HG03432 (cell line): ENCODE data around the gene TMEM223.
"Not testable (repeated sequence)": the region's sequence is repeated elsewhere in the genome, so short reads cannot be mapped to it uniquely, and the experiment has no call there.

Experiments
- ATAC-seq: cut with Tn5 transposase; IDR thresholded peaks from one replicate; pipeline ENCODE4 v1.9.1; 2021; ENCODE audit warnings: mild to moderate bottlenecking, moderate library complexity; ENCODE audit not compliant: unreplicated experiment

TMEM223 gene, protein sequence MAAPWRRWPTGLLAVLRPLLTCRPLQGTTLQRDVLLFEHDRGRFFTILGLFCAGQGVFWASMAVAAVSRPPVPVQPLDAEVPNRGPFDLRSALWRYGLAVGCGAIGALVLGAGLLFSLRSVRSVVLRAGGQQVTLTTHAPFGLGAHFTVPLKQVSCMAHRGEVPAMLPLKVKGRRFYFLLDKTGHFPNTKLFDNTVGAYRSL

DNA sequence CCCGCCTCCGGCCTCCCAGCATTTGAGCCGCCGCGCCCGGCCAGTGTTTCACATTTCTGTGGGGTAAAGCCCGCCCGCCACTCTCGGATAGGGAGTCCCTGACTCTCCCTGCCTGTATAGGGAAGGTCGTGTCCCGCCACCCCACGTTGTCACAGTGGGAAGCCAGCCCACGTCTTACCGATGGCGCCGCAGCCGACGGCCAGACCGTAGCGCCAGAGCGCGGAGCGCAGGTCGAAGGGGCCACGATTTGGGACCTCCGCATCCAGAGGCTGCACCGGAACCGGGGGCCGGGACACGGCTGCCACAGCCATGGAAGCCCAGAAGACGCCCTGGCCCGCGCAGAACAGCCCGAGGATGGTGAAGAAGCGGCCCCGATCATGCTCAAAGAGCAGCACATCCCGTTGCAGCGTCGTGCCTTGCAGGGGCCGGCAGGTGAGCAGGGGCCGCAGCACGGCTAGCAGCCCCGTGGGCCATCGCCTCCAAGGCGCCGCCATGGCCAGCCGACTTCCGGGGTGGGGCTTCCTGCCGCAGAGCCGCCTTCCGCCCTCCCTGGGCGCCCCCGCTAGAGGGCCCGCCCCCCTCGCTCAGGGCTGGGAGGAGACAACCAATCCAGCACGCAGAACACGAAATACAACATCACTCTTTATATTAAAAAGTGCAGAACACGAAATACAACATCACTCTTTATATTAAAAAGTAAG lies at the start of gene TMEM223:
TMEM223 (minus strand) TSS at position 506 of the 701 bp plus-strand sequence; CDS start at position 494, 12 bp downstream.
- ATAC-seq = peak; percentile 76

DNA sequence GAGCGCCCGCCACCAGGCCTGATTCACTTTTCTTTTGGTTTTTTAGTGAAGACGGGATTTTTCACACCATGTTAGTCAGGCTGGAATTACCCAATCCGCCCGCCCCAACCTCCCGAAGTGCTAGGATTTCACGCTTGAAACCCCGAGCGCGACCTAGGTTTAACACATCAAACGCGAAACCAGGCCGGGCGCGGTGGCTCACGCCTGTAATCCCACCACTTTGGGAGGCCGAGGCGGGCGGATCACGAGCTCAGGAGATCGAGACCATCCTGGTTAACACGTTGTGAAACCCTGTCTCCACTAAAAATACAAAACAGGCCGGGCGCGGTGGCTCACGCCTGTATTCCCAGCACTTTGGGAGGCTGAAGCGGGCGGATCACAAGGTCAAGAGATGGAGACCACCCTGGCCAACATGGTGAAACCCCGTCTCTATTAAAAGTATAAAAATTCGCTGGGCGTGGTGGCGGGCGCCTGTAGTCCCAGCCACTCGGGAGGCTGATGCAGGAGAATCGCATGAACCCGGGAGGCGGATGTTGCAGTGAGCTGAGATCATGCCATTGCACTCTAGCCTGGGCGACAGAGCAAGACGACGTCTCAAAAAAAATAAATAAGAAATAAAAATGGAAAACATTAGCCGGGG lies 49.0 kb upstream of the TMEM223 start:
- ATAC-seq = peak; percentile 1

DNA sequence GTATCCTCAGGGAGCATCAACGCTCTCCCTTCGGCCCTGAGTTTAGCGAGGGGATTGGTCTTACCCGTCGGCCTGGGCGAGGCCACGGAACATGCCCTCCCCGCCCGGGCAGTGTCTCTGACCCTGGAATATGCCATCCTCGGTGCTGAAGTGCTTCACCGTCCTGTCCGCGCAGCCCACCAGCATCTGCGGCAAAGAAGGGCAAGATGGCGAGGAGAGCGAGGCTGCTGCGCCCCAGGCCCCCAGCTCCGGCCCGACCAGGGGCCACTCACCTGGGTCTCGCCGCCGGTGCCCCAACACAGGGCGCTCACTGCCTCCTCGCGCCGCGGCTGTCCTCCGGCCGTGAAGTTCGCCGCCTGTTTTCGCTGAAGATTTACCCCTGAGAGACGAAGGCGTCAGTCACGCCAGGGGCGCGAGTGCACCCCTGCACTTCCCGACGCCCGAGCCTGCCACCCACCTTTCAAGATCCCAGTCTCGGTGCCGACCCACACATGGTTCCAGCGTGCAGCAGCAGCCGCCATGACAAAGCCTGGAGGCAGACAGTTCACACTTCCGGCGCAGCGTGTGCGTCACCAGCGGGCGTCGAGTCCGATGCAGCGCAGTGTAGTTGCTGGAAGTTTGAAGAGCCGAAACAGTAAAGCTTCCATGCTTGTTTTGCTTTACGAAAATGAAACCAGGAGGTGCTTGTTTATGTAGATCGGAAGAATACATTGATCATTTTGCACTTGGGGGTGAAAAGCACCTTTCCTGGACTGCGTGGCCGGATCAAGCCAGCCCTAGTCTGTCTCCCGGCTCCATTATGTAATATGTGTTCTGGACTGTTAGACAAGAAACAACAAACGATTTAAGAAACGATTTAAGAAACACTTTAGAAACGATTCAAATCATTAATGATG lies 47.5 kb upstream of the TMEM223 start, which contains the start of gene WDR74:
WDR74 (minus strand) TSS at position 541 of the 896 bp plus-strand sequence; CDS start at position 521, 20 bp downstream.
- peak; percentile 47 for ATAC-seq

DNA sequence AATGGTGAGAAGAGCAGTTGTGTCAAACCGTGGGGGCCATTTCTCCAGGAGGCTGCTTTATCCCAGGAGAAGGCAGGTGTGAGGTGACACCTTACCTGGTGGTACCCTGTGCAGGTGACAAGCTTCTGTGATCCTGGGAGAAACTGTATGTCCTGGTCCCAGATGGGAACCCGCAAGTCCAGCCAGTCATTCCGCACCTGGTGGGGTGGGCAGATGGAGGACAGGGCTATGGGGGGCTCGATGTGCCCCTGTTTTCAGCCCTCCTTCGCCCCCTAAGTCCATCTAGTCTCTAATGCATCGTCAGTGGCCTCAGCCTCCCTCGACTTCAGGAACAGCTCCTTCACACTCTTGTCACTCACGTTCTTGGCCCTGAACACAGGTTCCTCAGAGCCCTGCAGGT lies 43.5 kb upstream of the TMEM223 start:
- ATAC-seq = no peak

DNA sequence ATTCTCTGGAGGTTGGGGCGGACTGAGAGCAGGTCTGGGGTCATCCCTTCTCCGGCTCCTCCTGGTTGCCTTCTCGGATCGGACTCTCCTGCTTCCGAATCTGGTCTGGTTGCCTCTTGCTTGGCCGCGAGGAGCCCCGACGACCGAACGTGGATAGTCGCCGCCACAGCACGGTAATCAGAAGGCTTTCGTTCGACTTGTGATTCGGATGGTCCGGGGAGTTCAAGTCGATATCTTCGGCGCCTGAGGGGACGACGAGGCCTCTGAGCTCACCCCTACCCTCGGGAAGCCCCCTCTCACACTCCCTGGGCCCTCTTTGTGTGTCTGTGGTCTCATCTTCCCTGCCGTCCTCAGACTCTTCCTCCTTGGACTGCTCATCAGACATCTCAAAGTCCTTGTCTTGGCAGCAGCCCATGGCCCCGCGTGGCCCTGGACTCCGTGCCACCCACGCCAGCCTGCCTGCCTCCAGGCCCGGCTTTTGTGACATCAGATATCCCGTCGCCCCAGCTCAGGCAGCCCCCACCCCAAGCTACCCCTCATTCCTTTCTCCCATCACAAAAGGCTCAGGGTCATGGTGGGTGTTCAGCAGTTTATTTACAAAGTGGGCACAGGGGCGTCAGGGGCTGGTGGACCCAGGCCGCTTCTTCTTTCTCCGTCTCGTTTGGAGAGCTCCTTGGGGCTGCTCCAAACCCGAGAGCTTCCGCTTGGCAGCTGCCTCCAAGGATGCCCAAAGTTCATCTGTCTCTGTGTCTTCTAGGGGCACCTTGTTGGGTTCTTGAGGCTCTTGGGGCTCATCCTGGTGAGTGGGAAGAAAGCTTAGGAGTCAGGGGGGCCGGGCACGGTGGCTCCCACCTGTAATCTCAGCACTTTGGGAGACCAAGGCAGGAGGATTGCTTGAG lies 40.8 kb upstream of the TMEM223 start, which contains the start of gene TEX54:
TEX54 (minus strand) TSS at position 506 of the 899 bp plus-strand sequence.
- ATAC-seq = peak; percentile 11

DNA sequence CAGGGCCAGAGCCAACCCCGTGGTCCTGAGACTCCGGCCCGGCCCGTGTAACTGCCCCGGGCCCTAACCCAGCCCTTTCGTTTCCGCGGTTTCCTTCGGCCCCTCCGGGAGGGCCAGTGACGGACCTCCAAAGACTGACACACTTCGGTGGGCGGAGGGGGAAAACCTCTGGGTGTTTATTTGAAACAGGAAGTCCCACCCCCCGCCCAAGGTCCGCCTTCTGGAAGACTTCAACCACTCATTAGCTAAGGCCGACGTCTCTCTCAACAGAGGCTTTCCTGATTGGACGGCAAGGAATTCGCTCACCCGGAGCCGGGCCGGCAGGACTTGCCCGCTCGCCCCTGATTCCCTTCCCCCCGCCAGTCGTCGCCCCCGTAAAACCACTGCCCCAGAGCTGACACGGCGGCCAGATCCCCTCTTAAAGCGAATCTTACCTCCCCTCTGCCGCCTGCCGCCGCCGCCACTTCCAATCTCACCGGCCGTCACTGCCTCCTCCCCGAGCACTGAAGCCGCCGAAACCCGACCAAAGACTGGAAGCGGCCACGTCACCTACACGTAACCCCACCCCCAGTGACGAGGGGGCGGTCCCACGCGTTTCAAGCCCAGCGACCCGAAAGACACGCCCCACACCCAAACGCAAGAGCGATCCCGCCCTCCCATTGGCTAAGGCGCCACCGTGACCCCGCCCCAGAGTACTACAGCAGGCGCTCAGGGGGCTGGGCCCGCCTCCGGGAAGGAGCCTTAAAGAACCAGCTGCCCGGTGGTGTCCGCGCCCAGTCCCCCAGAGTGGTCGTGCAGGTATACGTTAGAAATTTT lies 39.9 kb upstream of the TMEM223 start, which contains the start of gene STX5:
STX5 (minus strand) TSS at position 532 of the 816 bp plus-strand sequence. CDS start 808 bp downstream, outside the sequence.
- peak; percentile 85 for ATAC-seq

DNA sequence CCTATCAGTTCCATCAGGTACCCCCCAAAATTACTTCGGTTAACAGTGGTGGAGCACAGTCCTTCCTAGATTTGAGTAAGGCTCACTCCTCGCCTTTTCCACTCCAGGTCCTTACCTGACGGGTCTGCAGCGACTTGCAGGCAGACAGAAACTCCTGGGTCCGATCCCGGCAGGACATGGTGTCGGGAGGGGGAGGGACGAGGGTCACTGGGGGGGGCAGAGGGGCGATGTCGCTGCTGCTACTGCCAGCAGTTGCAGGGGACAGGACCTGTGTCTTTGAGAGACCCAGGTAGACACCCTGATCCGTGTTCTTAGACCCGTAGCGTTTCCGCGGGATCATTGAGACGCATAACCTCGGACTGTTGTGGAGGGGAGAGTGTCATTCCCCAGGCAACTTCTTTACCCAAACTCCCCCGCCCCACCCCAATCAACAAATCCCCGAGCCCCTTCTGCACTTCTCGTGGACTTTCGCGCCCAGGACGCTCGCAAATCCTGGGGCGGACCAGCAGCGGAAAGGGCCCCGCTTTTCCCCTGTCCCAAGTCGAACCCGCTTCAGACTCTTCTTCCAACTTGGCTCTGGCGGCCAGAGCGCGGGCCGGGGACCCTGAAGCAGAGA lies 39.2 kb upstream of the TMEM223 start:
- ATAC-seq = no peak

DNA sequence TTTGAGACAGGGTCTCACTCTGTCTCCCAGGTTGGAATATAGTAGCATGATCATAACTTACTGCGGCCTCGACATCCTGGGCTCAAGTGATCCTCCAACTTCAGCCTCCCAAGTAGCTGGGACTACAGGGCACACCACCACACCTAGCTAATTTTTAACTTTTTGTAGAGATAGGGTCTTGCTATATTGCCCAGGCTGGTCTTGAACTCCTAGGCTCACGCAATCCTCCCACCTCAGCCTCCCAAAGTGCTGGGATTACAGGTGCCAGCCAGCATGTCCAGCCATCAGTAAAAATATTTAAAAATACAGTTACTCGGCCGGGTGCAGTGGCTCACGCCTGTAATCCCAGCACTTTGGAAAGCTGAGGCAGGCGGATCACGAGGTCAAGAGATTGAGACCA lies 36.3 kb upstream of the TMEM223 start:
- not testable (repeated sequence) for ATAC-seq

DNA sequence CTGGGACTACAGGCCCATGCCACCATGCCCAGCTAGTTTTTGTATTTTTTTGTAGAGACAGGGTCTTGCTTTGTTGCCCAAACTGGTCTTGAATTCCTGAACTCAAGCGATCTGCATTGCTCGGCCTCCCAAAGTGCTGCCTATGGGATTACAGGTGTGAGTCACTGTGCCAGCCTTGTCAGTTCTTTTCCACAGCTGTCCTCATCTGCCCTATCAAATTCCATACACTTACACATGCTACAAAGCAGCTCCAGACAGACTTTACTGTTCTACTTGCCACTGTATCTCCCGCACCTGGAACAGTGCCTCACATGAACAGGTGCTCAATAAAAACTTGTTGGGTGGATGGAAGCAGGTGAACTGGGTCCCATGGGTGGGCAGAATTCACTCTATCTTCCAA lies 31.9 kb upstream of the TMEM223 start:
- ATAC-seq = no peak

DNA sequence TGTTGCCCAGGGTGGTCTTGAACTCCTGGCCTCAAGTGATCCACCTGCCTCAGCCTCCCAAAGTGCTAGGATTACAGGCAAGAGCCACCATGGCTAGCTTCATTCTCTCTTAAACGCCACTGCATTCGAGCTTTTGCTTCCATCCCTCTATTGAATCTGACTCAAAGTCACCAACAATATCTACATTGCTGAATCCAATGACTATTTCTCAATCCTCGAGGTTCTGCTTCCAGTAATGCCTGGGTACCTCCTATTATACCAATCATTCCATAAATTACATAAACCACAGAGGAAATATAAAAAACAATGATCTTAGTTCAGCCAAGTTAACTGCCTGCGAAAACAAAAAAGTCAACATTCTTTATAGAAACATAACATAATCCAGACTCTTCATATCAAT lies 25.3 kb upstream of the TMEM223 start:
- ATAC-seq = no peak

DNA sequence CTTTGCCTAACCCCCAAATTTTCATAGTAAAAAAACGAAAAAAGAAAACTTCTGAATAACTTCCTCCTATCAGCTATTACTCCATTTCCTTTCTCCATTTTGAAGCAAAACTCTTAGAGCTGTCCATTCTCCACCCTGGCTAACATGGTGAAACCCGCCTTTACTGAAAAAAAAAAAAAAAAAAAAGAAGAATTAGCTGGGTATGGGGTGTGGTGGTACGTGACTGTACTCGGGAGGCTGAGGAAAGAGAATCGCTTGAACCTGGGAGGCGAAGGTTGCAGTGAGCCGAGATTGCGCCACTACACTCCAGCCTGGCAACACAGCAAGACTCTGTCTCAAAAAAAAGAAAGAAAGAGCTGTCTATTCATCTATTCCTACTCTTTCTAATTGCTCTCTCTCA lies 24.8 kb upstream of the TMEM223 start:
- no peak for ATAC-seq

DNA sequence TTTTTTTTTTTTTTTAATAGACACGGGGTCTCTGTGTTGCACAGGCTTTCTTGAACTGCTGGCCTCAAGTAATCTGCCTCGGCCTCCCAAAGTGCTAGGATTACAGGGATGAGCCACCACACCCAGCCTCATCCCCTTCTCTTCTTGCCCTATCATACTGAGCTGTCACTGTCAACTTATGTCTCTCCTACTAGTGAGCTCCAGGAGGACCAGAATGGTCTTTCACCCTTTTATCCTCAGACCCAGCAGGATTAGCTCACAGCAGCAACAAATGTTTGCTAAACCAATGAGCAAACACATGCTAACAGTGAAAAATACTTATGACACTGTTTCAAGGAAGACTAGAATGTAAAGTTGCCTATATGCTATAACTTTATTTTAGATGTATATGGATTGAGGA lies 19.9 kb upstream of the TMEM223 start:
- no peak for ATAC-seq

DNA sequence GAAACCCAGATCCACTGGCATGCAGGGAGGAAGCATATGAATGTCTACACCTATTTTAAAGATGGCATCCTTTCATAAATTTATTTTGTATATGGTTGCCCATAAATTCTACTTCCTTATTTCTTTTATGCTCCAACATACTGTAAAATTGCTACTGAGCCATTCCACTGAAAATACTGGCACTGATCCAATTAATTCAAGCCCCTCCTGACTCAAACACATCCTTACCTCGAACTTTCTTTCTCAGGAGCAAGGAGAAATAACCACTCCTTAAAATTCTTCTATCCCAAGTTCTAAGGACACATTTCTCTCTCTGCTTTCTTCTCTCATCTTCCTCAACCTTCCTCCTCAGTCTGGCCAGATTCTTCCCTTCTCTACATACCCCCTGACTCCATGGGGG lies 18.9 kb upstream of the TMEM223 start:
- ATAC-seq = no peak

DNA sequence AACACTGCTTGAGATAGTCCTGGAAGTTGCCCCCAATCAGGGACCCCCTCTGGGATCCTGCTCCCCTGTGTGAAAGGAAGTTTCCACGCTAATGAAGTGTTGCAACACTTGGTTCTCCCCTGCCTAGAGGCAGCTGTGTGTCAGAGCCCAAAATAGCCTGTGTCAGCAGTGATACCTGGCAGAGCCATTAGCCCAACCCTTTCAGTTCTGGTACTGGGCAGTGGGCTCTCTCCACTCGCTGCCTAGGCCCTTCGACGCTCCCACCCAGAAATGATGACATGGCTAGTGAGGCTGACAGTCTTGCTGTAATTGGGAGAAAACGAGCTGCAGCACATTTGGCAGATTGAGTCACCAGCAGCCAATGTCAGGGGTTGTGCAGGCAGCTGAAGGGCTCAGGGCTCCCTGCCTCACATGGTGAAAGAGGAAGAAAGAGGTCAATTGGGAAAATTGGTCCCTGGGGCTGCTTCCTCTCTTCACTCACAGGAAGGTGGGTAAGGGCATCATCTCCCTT lies 14.9 kb upstream of the TMEM223 start:
- ATAC-seq = no peak

DNA sequence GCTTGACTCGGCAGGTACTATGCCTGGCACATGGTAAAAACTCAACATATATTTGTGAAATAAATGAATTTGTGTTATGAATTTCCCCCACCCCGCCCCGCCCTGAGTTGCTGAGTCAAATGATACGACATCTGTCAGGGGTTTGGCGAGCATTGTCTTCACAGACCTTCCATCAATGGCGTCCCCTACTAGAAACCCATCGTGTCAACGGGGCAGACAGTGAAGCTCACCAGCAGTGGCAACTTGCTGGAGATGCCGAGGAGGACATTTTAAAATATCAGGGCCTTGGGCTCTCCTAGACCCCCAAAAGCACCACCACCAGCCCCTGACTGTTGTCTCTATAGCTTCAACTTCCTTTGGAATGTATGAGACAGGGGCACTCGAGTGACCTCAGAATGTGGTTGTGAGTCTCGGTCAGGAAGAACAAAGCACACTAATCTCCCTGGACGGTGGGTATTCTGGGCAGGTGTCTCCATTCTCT lies 14.2 kb upstream of the TMEM223 start:
- no peak for ATAC-seq

DNA sequence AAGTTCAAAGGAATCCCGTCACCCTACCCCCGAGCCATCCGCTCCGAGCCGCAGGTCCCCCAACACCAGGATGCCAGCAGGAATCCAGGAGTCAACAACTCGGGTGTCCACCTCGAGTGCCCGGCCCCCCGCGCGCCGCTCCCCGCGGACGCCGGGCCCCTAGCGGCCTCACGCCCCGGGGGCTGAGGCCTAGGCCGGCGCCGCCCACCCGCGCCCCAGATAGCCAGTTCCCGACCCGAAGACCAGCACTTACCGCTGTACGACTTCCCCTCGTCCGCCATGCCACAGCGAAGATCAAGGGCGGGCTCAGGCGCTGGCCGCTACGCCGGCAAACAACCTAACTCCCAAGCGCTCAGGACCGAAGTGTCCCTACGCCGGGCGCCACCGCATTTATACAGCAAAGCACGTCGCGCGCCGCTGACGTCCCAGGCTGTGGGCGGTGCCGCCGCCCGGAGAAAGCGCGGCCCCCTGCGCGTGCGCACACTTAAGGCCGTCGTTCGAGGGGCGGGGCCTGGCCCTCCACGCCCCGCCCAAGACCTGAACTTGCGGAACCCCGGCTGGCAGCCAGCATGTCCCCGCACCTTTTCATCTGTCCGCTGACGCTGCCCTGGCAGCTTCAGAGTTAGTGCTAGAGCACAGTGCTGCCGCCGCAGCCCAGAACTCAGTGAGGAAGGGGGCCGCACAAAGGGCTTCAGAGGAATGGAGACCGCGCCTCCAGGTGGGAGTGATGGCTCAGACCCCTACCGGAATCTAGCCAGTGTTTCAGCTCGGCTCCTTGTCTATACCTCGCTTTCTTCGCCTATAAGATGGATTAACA lies 13.5 kb upstream of the TMEM223 start, which contains the start of gene NXF1:
NXF1 (minus strand) TSS at position 365 of the 817 bp plus-strand sequence; CDS start at position 281, 84 bp downstream.
- peak; percentile 78 for ATAC-seq
